Measurements from ENCODE around the gene NRSN1.

GRCh38 chr6:24194978-24195700 is 69.1 kb downstream of the NRSN1 start:
- TF ChIP-seq CTCF (IDR thresholded peaks at IDR 0.05; ENCODE audit: insufficient read depth, low read length, poor library complexity, severe bottlenecking) (no peak), EZH2phosphoT487 (conservative IDR thresholded peaks at IDR 0.05; ENCODE audit: low read length) (no peak)
